Measurements from ENCODE around the gene DMD.
A peak's percentile ranks its signal among the peaks of the same experiment; 100 is the strongest.

DMD gene

GRCh38 chrX:31443654-31444053 is 1767.7 kb downstream of the DMD start:
- Histone ChIP-seq H3K36me3 (replicated peaks) (no peaks in the 10 kb centered on the region), H3K27ac (no peak overlapping the region), H3K27me3 (replicated peaks) (no peaks in the 10 kb centered on the region), H3K4me3 (ENCODE audit: low read depth, low read length) (no peak overlapping the region)
- DNase-seq, result no peak
- TF ChIP-seq CTCF (IDR thresholded peaks at IDR 0.05; ENCODE audit: low read depth, low read length, missing control alignments), result no peak
- in situ Hi-C loops (cut with HindIII; ENCODE audit: low pct_ligation_motif_present, low sequenced_read_pairs), result no loop called here

GRCh38 chrX:31440546-31440945 is 1770.8 kb downstream of the DMD start:
- Histone ChIP-seq H3K36me3 (replicated peaks) (no peaks in the 10 kb centered on the region), H3K4me3 (ENCODE audit: low read depth, low read length) (no peak overlapping the region), H3K27ac (no peak overlapping the region), H3K27me3 (replicated peaks) (no peaks in the 10 kb centered on the region)
- in situ Hi-C loops (cut with HindIII; ENCODE audit: low pct_ligation_motif_present, low sequenced_read_pairs), result no loop called here
- no peak for TF ChIP-seq CTCF (IDR thresholded peaks at IDR 0.05; ENCODE audit: low read depth, low read length, missing control alignments)
- no peak for DNase-seq

DNA sequence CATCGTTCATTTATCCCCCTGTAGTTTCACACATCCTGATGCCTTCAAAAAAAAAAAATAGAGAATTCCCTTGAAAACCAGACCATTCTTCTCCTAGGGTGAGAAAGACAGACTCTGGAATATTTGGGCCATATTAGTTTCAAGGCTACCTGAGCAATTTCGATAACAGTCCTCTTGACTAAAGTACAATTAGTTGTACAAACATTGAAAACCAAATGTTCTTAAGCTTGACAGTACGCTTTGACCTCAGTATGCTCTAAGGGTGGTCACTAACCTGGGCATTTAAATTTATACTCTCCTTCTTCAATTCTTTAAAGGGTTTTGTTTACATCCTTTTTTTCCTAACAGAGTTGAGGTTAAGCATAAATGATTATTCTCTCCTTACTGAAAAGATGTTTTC is 1774.9 kb downstream of the DMD start:
- no peak for DNase-seq
- Histone ChIP-seq H3K27me3 (replicated peaks) (no peaks in the 10 kb centered on the region), H3K27ac (no peak overlapping the region), H3K36me3 (replicated peaks) (no peaks in the 10 kb centered on the region), H3K4me3 (ENCODE audit: low read depth, low read length) (no peak overlapping the region)
- TF ChIP-seq CTCF (IDR thresholded peaks at IDR 0.05; ENCODE audit: low read depth, low read length, missing control alignments), result no peak
- in situ Hi-C loops (cut with HindIII; ENCODE audit: low pct_ligation_motif_present, low sequenced_read_pairs), result no loop called here

DNA sequence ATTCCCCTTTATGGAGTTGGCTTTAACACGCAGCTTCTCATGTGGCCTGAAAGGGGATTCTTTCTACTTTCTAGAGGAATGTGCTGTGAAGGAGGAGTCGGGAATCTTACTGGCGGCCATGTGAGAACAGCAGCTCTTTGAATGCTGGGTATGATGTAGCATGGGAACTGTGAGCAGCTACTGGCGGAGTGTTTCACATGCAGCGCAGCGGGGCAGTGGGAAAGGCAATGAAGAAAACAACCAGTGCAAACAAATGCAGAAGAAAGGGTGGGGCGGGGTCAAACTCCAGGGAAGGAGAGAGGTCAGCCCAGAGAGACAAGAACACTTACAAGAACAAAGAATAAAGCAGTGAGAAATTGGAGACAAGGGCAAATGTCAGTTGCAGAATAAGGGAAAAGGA is 1775.8 kb downstream of the DMD start:
- peak; percentile 81 for DNase-seq
- no peaks in the 10 kb centered on the region for H3K27me3 ChIP-seq (replicated peaks)

DNA sequence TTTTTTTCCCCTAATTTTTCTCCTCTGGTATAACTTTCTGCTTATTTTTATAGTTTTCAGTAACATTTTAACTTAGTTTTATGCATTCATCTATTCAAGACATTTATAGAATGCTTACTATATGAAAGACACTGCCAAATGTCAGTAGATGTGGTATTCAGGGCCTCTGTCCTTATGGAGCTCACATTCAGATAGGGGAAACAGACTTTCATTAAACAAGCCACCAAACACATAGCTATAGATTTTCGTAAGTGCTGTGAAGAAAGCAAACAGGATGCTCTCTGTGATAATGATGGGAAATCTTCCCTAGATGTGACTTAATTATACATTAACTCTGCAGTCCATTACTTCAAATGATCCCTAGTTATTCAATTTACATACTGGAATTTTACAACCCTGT is 1777.5 kb downstream of the DMD start:
- H3K27me3 ChIP-seq (replicated peaks), result no peaks in the 10 kb centered on the region
- TF ChIP-seq CTCF (IDR thresholded peaks at IDR 0.05; ENCODE audit: low read depth, low read length, missing control alignments), result no peak
- no peak for DNase-seq
- no peak overlapping the region for H3K4me3 ChIP-seq (ENCODE audit: low read depth, low read length)
- no peak overlapping the region for H3K27ac ChIP-seq
- H3K36me3 ChIP-seq (replicated peaks), result no peaks in the 10 kb centered on the region
- in situ Hi-C loops (cut with HindIII; ENCODE audit: low pct_ligation_motif_present, low sequenced_read_pairs), result no loop called here

More for the DNA sequence above, 1775.8 kb downstream of the DMD start:
- in situ Hi-C loops (cut with HindIII; ENCODE audit: low pct_ligation_motif_present, low sequenced_read_pairs), result no loop called here
- Histone ChIP-seq H3K4me3 (ENCODE audit: low read depth, low read length) (no peak overlapping the region), H3K36me3 (replicated peaks) (no peaks in the 10 kb centered on the region), H3K27ac (no peak overlapping the region)
- no peak for TF ChIP-seq CTCF (IDR thresholded peaks at IDR 0.05; ENCODE audit: low read depth, low read length, missing control alignments)

GRCh38 chrX:31429915-31430314 is 1781.4 kb downstream of the DMD start:
- Histone ChIP-seq H3K27me3 (replicated peaks) (no peaks in the 10 kb centered on the region), H3K4me3 (ENCODE audit: low read depth, low read length) (no peak overlapping the region), H3K36me3 (replicated peaks) (no peaks in the 10 kb centered on the region), H3K27ac (no peak overlapping the region)
- DNase-seq, result no peak
- in situ Hi-C loops (cut with HindIII; ENCODE audit: low pct_ligation_motif_present, low sequenced_read_pairs), result no loop called here
- no peak for TF ChIP-seq CTCF (IDR thresholded peaks at IDR 0.05; ENCODE audit: low read depth, low read length, missing control alignments)

Data from brain microvascular endothelial cell (primary cell).